ENCODE results near the gene UNC13B.

The UNC13B gene

DNA sequence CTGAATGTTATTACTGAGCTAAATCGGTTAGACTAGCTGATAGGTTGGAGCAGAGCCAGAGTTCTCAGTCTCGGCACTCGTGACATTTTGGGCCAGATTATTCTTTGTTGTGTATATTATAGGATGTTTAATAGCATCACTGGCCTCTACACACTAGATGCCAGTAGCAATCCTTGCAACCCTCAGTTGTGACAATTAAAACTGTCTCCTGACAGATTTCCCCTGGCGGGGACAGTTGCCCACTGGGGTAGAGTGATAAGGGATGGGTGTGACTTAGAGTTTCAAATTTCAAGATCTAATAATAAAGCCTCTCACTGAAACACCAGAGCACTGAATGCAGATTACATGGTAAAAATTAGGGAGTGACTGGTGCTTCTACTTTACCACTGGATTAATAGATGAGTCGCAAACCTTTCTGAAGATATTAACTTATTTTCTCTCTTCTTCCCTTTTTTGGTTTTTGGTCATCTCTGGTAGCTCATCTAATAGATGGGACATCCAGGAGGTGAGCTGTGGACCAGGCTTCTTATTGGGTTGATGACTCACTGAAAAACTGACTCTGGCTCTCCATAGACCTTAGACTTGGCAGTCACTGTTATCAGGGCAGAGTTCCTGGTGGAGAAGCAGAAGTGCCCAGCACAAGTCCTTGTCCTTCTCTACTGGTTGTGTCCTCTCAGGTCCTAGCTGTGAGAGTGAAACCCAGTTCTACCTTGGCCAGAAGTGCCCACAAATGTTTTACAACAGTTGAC lies 150.3 kb downstream of the UNC13B start:
- POLR2A ChIA-PET (ENCODE audit: low non-redundant PET), result no interaction called here
- TF ChIP-seq, protein P1, sequence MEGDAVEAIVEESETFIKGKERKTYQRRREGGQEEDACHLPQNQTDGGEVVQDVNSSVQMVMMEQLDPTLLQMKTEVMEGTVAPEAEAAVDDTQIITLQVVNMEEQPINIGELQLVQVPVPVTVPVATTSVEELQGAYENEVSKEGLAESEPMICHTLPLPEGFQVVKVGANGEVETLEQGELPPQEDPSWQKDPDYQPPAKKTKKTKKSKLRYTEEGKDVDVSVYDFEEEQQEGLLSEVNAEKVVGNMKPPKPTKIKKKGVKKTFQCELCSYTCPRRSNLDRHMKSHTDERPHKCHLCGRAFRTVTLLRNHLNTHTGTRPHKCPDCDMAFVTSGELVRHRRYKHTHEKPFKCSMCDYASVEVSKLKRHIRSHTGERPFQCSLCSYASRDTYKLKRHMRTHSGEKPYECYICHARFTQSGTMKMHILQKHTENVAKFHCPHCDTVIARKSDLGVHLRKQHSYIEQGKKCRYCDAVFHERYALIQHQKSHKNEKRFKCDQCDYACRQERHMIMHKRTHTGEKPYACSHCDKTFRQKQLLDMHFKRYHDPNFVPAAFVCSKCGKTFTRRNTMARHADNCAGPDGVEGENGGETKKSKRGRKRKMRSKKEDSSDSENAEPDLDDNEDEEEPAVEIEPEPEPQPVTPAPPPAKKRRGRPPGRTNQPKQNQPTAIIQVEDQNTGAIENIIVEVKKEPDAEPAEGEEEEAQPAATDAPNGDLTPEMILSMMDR (conservative IDR thresholded peaks at IDR 0.05; ENCODE audit: low read depth), result no peak
- DNase-seq (ENCODE audit: low spot score), result no peak
- no peak overlapping the region for H3K27ac ChIP-seq
- CTCF ChIA-PET, result interaction anchor here (0.8 kb wide), 1 partner anchor 566 kb away, joined by 3 read pairs; no protein-coding TSS in a partner anchor

DNA sequence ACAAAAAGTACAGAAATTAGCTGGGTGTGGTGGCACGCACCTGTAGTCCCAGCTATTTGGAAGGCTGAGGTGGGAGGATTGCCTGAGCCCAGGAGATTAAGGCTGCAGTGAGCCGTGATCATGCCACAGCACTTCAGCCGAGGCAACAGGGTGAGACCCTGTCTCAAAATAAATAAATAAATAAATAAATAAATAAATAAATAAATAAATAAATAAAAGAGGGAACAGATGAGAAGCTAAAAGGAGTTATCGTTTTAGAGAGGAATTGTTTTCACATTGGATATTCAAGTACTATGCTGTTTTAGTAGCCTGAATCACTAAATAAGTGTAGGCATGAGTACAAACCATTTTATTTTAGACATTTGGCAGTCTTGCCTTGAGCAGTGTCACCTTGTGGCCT lies 151.7 kb downstream of the UNC13B start:
- POLR2A ChIA-PET (ENCODE audit: low non-redundant PET), result no interaction called here
- TF ChIP-seq, protein P1 (conservative IDR thresholded peaks at IDR 0.05; ENCODE audit: low read depth), result no peak
- CTCF ChIA-PET, result interaction anchor here (0.8 kb wide), 1 partner anchor 125 kb away, joined by 3 read pairs; no protein-coding TSS in a partner anchor
- DNase-seq (ENCODE audit: low spot score), result no peak
- H3K27ac ChIP-seq, result no peak overlapping the region

DNA sequence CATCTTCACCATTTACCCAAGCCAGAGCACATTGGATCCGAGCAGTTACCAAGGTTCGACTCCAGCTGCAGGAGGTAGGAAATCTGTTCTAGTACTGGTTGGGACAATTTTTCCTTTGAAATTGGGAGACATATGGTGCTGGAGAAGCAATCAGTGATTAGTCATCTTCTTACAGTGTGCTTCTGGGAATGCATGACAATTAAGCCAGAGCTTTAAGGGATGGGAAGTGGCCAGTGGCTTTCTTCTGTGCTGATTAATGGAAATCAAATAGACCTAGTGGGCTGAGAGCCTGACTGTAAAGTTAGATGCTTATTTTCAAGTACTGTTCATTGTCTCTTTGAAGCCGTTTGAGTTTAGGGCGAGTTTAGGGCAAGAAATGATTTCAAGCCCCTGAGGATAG lies 152.1 kb downstream of the UNC13B start:
- H3K27ac ChIP-seq, result no peak overlapping the region
- TF ChIP-seq, protein P1 (conservative IDR thresholded peaks at IDR 0.05; ENCODE audit: low read depth), result no peak
- DNase-seq (ENCODE audit: low spot score), result no peak
- POLR2A ChIA-PET (ENCODE audit: low non-redundant PET), result no interaction called here
- CTCF ChIA-PET, result interaction anchor here (0.5 kb wide), 1 partner anchor 40 kb away, joined by 3 read pairs; no protein-coding TSS in a partner anchor

DNA sequence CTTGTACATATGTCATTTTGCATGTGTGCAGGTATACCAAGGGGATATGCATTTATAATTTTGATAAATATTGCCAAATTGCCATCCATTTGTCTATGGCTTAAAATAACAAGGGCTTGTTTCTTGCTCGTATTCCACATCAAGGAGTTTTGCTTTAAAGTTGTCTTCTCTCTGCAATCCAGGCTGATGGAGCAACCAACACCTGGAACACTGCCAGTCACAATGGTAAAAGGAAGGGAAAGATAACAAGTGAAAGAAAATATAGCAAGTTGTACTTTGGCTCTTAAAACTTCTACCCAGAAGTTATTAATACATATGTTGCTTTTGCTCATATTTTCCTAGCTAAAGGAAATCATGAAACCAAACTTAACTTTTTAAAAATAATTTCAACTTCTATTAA lies 156.9 kb downstream of the UNC13B start:
- ChIA-PET CTCF (no interaction called here), POLR2A (ENCODE audit: low non-redundant PET) (no interaction called here)
- TF ChIP-seq, protein P1 (conservative IDR thresholded peaks at IDR 0.05; ENCODE audit: low read depth), result no peak
- no peak for DNase-seq (ENCODE audit: low spot score)
- no peak overlapping the region for H3K27ac ChIP-seq

DNA sequence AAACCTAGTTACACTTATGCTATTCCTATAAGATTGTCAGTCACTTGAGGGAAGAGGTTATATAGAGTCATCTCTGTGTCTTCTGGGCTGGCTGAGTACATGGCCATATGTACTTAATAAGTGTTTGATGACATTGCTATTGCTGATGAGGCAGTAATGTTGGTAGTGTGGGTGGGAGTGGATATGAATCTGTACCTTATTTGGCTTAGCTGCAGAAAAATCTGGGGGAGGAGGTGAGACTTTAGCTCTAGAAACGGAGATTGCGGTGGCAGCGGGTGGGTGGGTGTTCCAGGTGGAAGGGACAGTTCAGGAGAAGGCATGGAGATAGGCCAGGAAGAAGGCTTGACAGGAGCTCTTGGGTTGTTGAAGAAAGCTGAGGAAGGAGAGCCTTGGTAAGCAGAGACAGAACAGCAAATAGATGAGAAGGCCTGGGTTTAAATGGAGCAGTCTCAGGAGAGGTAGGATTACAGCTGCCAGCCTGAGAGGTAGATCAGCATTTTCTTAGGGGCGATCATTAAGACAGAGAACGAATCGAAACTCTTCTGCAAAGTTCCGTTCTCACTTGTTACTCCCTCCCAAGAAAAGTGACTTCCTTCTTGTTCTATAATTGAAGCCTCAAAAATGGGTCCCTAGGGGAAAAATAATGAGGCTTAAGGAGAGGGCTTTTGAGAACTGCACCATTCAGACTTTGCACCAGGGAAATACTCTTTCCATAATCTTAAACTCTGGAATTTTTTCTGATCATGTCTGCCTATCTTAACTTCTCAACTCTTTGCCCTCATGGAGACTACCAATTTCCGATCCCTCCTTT lies 160.5 kb downstream of the UNC13B start:
- ChIA-PET CTCF (no interaction called here), POLR2A (ENCODE audit: low non-redundant PET) (no interaction called here)
- TF ChIP-seq, protein P1 (conservative IDR thresholded peaks at IDR 0.05; ENCODE audit: low read depth), result no peak
- H3K27ac ChIP-seq, result no peak overlapping the region
- DNase-seq (ENCODE audit: low spot score), result no peak

DNA sequence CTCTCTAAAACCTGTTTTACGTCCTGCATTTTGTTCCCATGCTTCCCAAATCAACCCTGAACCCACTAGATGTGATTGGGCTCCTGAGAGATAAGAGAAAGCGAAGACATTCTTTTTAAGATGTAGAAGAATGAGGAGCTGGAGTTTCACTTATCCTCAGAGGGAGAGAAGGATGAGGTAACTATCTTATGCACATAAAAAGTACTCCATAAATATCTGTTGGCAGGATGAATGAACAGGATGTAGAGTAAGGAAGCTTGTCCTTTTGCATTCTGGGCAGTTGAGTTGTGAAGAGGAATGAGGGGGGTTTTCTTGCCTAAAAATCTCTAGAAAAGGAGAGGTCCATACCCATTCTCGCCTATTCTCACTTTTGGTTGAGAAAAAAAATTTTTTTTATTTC lies 163.2 kb downstream of the UNC13B start:
- CTCF ChIA-PET, result interaction anchor here (0.5 kb wide), 1 partner anchor 191 kb away, joined by 3 read pairs; no protein-coding TSS in a partner anchor
- H3K27ac ChIP-seq, result no peak overlapping the region
- no peak for DNase-seq (ENCODE audit: low spot score)
- POLR2A ChIA-PET (ENCODE audit: low non-redundant PET), result no interaction called here
- TF ChIP-seq, protein P1 (conservative IDR thresholded peaks at IDR 0.05; ENCODE audit: low read depth), result no peak

Data from RWPE1 (cell line).